HepG2 (cell line): ENCODE data around the gene UFSP2. TPM values are rescaled to one million over a fixed set of nuclear protein-coding genes. Genes with fewer than 3 reads are reported as not detected.
A peak's percentile ranks its signal among the peaks of the same experiment; 100 is the strongest.

Source experiments
- CAMTA2 ChIP-seq: sonication (generic); formaldehyde crosslinking; IDR thresholded peaks from 2 replicates; pipeline ENCODE4 v1.4.0; 2020; ENCODE audit warnings: mild to moderate bottlenecking, missing genetic modification reagents, borderline replicate concordance
- FOXC1 ChIP-seq: sonication (generic); formaldehyde crosslinking; IDR thresholded peaks from 2 replicates; pipeline ENCODE4 v1.8.0; 2022; ENCODE audit warnings: mild to moderate bottlenecking, missing genetic modification reagents, borderline replicate concordance
- IKZF1 ChIP-seq: fragments of 450-650 bp; IDR thresholded peaks from 2 replicates; pipeline ENCODE4 v1.7.1; 2016
- MIER2 ChIP-seq: IDR thresholded peaks from 2 replicates; pipeline ENCODE4 v1.6.1; 2016; ENCODE audit warnings: missing biosample characterization, missing genetic modification reagents
- NFAT5 ChIP-seq: sonication (generic); formaldehyde crosslinking; IDR thresholded peaks from 2 replicates; pipeline ENCODE4 v1.4.0; 2020; ENCODE audit warnings: missing genetic modification reagents
- RFX3 ChIP-seq: IDR thresholded peaks from 2 replicates; pipeline ENCODE4 v1.6.1; 2016; ENCODE audit warnings: missing biosample characterization, missing genetic modification reagents
- SMAD1 ChIP-seq: sonication (generic); formaldehyde crosslinking; IDR thresholded peaks from 2 replicates; pipeline ENCODE4 v1.4.0; 2020; ENCODE audit warnings: missing genetic modification reagents, low read depth, mild to moderate bottlenecking, borderline replicate concordance
- ZBTB14 ChIP-seq: sonication (generic); formaldehyde crosslinking; IDR thresholded peaks from 2 replicates; pipeline ENCODE4 v1.4.0; 2020; ENCODE audit warnings: missing genetic modification reagents
- ZNF253 ChIP-seq: sonication (generic); formaldehyde crosslinking; IDR thresholded peaks from 2 replicates; pipeline ENCODE4 v1.8.0; 2022; ENCODE audit warnings: mild to moderate bottlenecking, missing genetic modification reagents, borderline replicate concordance
- ZNF282 ChIP-seq: fragments of 450-650 bp; IDR thresholded peaks from 2 replicates; pipeline ENCODE4 v1.6.1; 2018; ENCODE audit not compliant: partially characterized antibody
- ZNF512 ChIP-seq: sonication (generic); formaldehyde crosslinking; IDR thresholded peaks from 2 replicates; pipeline ENCODE4 v1.4.0; 2020; ENCODE audit warnings: mild to moderate bottlenecking, missing genetic modification reagents
- ZNF615 ChIP-seq: sonication (generic); formaldehyde crosslinking; IDR thresholded peaks from 2 replicates; pipeline ENCODE4 v1.5.0; 2020; ENCODE audit warnings: mild to moderate bottlenecking, missing genetic modification reagents, borderline replicate concordance
- ZNF7 ChIP-seq: IDR thresholded peaks from 2 replicates; pipeline ENCODE4 v1.6.1; 2016; ENCODE audit warnings: missing biosample characterization, missing genetic modification reagents
- ZSCAN12 ChIP-seq: sonication (generic); formaldehyde crosslinking; IDR thresholded peaks from 2 replicates; pipeline ENCODE4 v1.9.0; 2021; ENCODE audit warnings: mild to moderate bottlenecking, missing genetic modification reagents
- ZSCAN9 ChIP-seq: IDR thresholded peaks from 2 replicates; pipeline ENCODE4 v1.6.1; 2016; ENCODE audit warnings: borderline replicate concordance
- polyA plus RNA-seq, 8 experiments: library from polyadenylated mRNA; depleted of rRNA in 3 of 8; stranded (reverse) in 7 of 8; unstranded in 1 of 8; fragments of >200 nt; fragmentation: Illumina TruSeq in 4 of 8; extraction: Trizol in 4 of 8; gene quantifications; 2 replicates each; pipeline versions ENCODE4 v1.2.1 to v1.2.3, GENCODE V29; 2011 to 2016; ENCODE audit warnings: low read depth in 4 of 8, missing spikeins in 1 of 8, mixed read lengths in 1 of 8; ENCODE audit not compliant: insufficient read depth in 1 of 8
- total RNA-seq, 5 experiments: library from RNA; depleted of rRNA; stranded (reverse); fragments of >200 nt; fragmentation: Illumina TruSeq; extraction: Trizol; gene quantifications; 2 replicates each; pipeline ENCODE4 v1.2.3, GENCODE V29; 2016; ENCODE audit warnings: low read depth in 1 of 5
- TF ChIP-seq, protein P1 (sequence below): sonication (generic); formaldehyde crosslinking; IDR thresholded peaks from 2 replicates; pipeline ENCODE4 v1.5.0; 2020; ENCODE audit warnings: mild to moderate bottlenecking, missing genetic modification reagents
- TF ChIP-seq, protein P2 (sequence below): sonication (generic); formaldehyde crosslinking; IDR thresholded peaks from 2 replicates; pipeline ENCODE4 v1.5.1; 2020; ENCODE audit warnings: missing genetic modification reagents, mild to moderate bottlenecking, borderline replicate concordance

UFSP2 gene
- total and polyA plus RNA-seq, 2 of the 13 experiments (the other 11 are each of a cell fraction or from before 2014, with no cell fraction given), result 24.1 to 32.3 TPM

GRCh38 chr4:185425647-185426352 is at the start of gene UFSP2 (continued):
- TF ChIP-seq, protein P1, sequence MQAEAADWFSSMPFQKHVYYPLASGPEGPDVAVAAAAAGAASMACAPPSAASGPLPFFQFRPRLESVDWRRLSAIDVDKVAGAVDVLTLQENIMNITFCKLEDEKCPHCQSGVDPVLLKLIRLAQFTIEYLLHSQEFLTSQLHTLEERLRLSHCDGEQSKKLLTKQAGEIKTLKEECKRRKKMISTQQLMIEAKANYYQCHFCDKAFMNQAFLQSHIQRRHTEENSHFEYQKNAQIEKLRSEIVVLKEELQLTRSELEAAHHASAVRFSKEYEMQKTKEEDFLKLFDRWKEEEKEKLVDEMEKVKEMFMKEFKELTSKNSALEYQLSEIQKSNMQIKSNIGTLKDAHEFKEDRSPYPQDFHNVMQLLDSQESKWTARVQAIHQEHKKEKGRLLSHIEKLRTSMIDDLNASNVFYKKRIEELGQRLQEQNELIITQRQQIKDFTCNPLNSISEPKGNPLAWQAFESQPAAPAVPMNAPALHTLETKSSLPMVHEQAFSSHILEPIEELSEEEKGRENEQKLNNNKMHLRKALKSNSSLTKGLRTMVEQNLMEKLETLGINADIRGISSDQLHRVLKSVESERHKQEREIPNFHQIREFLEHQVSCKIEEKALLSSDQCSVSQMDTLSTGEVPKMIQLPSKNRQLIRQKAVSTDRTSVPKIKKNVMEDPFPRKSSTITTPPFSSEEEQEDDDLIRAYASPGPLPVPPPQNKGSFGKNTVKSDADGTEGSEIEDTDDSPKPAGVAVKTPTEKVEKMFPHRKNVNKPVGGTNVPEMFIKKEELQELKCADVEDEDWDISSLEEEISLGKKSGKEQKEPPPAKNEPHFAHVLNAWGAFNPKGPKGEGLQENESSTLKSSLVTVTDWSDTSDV (CRISPR knock-in tag), result no peak
- TF ChIP-seq ZNF615 (CRISPR knock-in tag), result no peak
- no peak for TF ChIP-seq ZNF253 (CRISPR knock-in tag)
- no peak; the same call in 1 of the 2 replicates for TF ChIP-seq ZSCAN9
- TF ChIP-seq ZBTB14 (CRISPR knock-in tag), result peak; percentile 78
- TF ChIP-seq NFAT5 (CRISPR knock-in tag), result no peak
- TF ChIP-seq ZNF512, result no peak
- no peak for TF ChIP-seq SMAD1 (CRISPR knock-in tag)
- TF ChIP-seq ZNF7 (CRISPR knock-in tag), result no peak
- TF ChIP-seq, protein P2, sequence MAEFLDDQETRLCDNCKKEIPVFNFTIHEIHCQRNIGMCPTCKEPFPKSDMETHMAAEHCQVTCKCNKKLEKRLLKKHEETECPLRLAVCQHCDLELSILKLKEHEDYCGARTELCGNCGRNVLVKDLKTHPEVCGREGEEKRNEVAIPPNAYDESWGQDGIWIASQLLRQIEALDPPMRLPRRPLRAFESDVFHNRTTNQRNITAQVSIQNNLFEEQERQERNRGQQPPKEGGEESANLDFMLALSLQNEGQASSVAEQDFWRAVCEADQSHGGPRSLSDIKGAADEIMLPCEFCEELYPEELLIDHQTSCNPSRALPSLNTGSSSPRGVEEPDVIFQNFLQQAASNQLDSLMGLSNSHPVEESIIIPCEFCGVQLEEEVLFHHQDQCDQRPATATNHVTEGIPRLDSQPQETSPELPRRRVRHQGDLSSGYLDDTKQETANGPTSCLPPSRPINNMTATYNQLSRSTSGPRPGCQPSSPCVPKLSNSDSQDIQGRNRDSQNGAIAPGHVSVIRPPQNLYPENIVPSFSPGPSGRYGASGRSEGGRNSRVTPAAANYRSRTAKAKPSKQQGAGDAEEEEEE (CRISPR knock-in tag), result peak; percentile 55; the same call in 1 of the 2 replicates
- TF ChIP-seq CAMTA2 (CRISPR knock-in tag), result 0 out of 2 replicates have a peak, but pooled peaks have one; percentile 47
- TF ChIP-seq MIER2 (CRISPR knock-in tag), result no peak
- peak; percentile 92 for TF ChIP-seq FOXC1 (CRISPR knock-in tag)
- TF ChIP-seq IKZF1, result no peak
- TF ChIP-seq RFX3, result peak; percentile 87
- no peak for TF ChIP-seq ZSCAN12
- no peak for TF ChIP-seq ZNF282
